Measurements from ENCODE around the gene R3HDM4.

DNA sequence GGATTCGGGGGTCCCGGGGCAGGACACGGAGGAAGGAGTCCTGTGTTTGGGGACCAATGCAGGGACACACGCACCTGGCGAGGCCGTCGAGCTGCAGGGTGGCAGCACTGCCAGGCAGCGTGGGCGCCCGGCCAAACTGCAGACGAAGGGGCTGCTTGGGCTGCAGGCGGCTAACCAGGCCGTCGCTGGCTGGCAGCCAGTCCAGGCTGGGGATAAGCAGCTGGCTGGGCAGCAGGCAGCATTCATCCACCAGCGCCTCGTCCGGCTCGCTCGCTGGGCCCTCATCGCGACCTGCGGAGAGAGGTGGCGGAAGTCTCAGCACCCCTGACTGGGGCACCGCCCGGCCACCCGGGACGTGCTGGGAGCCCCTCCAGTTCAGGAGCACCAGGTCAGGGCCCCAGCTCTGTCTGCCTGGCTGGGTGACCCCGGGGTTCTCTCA lies 42.0 kb downstream of the R3HDM4 start:
- TF ChIP-seq MEF2A (IDR thresholded peaks at IDR 0.05; ENCODE audit: control insufficient read depth, low read depth, low read length) (no peak), ARID2 (IDR thresholded peaks at IDR 0.05) (no peak), TAF9B (IDR thresholded peaks at IDR 0.05; ENCODE audit: partially characterized antibody) (no peak), CBX3 (IDR thresholded peaks at IDR 0.05; ENCODE audit: borderline replicate concordance in 1 of 2, low read length in 2 of 2) (no peak), CHD2 (IDR thresholded peaks at IDR 0.05; ENCODE audit: low read depth, low read length) (no peak)
- TF ChIP-seq, protein P1, sequence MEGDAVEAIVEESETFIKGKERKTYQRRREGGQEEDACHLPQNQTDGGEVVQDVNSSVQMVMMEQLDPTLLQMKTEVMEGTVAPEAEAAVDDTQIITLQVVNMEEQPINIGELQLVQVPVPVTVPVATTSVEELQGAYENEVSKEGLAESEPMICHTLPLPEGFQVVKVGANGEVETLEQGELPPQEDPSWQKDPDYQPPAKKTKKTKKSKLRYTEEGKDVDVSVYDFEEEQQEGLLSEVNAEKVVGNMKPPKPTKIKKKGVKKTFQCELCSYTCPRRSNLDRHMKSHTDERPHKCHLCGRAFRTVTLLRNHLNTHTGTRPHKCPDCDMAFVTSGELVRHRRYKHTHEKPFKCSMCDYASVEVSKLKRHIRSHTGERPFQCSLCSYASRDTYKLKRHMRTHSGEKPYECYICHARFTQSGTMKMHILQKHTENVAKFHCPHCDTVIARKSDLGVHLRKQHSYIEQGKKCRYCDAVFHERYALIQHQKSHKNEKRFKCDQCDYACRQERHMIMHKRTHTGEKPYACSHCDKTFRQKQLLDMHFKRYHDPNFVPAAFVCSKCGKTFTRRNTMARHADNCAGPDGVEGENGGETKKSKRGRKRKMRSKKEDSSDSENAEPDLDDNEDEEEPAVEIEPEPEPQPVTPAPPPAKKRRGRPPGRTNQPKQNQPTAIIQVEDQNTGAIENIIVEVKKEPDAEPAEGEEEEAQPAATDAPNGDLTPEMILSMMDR (IDR thresholded peaks at IDR 0.05 in 2 of 3, conservative IDR thresholded peaks at IDR 0.05 in 1 of 3; ENCODE audit: insufficient read depth in 2 of 3, low read depth in 1 of 3, low read length in 3 of 3), result no peak
- TF ChIP-seq, protein P2, sequence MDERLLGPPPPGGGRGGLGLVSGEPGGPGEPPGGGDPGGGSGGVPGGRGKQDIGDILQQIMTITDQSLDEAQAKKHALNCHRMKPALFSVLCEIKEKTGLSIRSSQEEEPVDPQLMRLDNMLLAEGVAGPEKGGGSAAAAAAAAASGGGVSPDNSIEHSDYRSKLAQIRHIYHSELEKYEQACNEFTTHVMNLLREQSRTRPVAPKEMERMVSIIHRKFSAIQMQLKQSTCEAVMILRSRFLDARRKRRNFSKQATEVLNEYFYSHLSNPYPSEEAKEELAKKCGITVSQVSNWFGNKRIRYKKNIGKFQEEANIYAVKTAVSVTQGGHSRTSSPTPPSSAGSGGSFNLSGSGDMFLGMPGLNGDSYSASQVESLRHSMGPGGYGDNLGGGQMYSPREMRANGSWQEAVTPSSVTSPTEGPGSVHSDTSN (CRISPR knock-in tag; IDR thresholded peaks at IDR 0.05; ENCODE audit: low read depth), result no peak
- TF ChIP-seq, protein P2 (tag; conservative IDR thresholded peaks at IDR 0.05; ENCODE audit: low read depth), result no peak

Data from K562 (cell line).